ENCODE data around the gene JPH4.
"Not testable (repeated sequence)": the region's sequence is repeated elsewhere in the genome, so short reads cannot be mapped to it uniquely, and the experiment has no call there.

Gene JPH4

DNA sequence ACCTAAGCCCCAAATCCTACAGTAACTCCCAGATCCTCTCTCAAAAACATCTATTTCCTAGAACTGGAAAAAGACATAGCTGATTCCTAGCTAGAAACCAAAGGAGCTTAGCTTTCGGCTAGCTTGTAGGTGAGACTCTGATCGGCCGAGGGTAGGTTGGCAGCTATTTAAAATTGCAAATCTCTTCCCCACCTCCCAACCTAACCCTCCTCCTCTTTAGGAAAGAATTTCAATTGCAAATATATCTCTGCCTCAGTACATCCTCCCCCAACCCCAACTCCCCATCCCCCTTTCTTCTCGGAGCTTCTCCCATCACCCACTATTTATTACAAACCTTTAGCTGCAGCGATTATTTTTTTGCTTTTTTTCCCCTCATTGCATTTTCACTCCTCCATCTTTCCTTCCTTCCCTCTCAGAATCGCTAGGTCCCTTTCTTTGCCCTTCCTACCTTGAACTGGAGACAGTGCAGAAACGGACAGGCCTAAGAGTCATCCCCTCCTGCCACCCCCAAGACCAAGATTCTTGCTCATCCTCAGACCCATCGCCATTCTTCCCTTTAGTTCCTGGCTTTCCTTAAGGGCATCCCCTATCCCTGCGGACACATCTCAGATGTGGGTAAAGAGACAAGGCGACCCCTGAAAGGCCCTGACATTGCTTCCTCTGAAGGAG is 40.4 kb downstream of the JPH4 start:
- no peak overlapping the region for H3K4me3 ChIP-seq (ENCODE audit: low read length)
- DNase-seq (ENCODE audit: low read depth) = no peak
- no peak for TF ChIP-seq CTCF (conservative IDR thresholded peaks at IDR 0.05; ENCODE audit: low read depth, low read length)

DNA sequence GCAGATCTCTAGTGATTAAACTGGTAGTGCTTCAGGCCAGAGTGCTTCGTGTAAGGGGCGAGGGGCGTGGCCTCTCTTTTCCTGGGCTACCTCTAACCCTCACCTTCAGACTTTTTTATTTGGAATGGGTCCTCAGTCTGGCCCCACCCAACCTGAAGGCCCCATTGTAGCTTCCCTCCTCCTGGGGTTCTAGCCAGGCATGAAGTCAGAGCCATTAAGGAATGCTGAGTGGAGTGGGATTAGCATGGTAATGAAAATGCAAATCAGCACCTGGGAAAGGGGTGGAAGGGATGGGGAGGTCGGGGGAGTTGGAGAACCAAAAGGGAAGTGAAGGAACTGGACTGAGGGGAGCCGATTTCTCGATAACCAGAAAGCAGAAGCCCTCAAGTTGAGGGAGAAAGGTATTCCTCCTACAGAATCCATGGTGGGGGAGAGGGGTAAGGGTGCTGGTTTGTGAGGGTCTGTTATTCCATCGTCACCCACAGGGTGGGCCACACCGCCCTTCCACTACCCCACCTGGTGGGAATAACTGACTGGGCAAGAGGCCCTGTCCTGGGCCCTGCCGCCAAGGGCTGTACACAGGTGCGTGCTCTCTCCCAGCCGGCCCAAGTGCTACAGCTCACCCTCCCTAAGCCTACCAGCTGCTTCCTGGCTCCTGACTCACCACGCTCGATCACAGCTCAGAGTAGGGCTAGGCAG is 41.1 kb downstream of the JPH4 start:
- no peak for TF ChIP-seq CTCF (conservative IDR thresholded peaks at IDR 0.05; ENCODE audit: low read depth, low read length)
- no peak overlapping the region for H3K4me3 ChIP-seq (ENCODE audit: low read length)
- no peak for DNase-seq (ENCODE audit: low read depth)

- H3K4me3 ChIP-seq (ENCODE audit: low read length); DNase-seq (ENCODE audit: low read depth): not testable (repeated sequence)
Measured at GRCh38 chr14:23536906-23537305, 41.7 kb downstream of the JPH4 start.

GRCh38 chr14:23536494-23536893 is 42.1 kb downstream of the JPH4 start:
- no peak for TF ChIP-seq CTCF (conservative IDR thresholded peaks at IDR 0.05; ENCODE audit: low read depth, low read length)
- DNase-seq (ENCODE audit: low read depth) = no peak
- no peak overlapping the region for H3K4me3 ChIP-seq (ENCODE audit: low read length)

GRCh38 chr14:23535943-23536342 is 42.6 kb downstream of the JPH4 start:
- TF ChIP-seq CTCF (conservative IDR thresholded peaks at IDR 0.05; ENCODE audit: low read depth, low read length) = no peak
- H3K4me3 ChIP-seq (ENCODE audit: low read length) = no peak overlapping the region
- DNase-seq (ENCODE audit: low read depth) = no peak

GRCh38 chr14:23533652-23534435 is 44.7 kb downstream of the JPH4 start:
- no peak overlapping the region for H3K4me3 ChIP-seq (ENCODE audit: low read length)
- DNase-seq (ENCODE audit: low read depth) = no peak
- TF ChIP-seq CTCF (conservative IDR thresholded peaks at IDR 0.05; ENCODE audit: low read depth, low read length) = no peak

GRCh38 chr14:23532658-23533057 is 45.9 kb downstream of the JPH4 start:
- DNase-seq (ENCODE audit: low read depth) = no peak
- TF ChIP-seq CTCF (conservative IDR thresholded peaks at IDR 0.05; ENCODE audit: low read depth, low read length) = no peak

More at GRCh38 chr14:23532658-23533057, 45.9 kb downstream of the JPH4 start:
- no peak overlapping the region for H3K4me3 ChIP-seq (ENCODE audit: low read length)

Data from retinal pigment epithelial cell (primary cell).